Chondrocyte (in vitro differentiated cells): ENCODE results near the gene ODC1. TPM values are rescaled to one million over a fixed set of nuclear protein-coding genes. Genes with fewer than 3 reads are reported as not detected.

Experiments used
- DNase-seq: peaks from one replicate; pipeline ENCODE4 v3.0.0; 2021; ENCODE audit warnings: mixed read lengths, low spot score
- H3K27ac Mint-ChIP-seq: one replicate; pipeline ENCODE4 v1.8.0; 2021; ENCODE audit warnings: mild to moderate bottlenecking, moderate library complexity, mixed read lengths; ENCODE audit not compliant: unreplicated experiment
- H3K27me3 Mint-ChIP-seq: 2 replicates; pipeline ENCODE4 v1.8.0; 2021; ENCODE audit warnings: low read depth, mixed read lengths
- H3K36me3 Mint-ChIP-seq: 2 replicates; pipeline ENCODE4 v1.8.0; 2021; ENCODE audit warnings: low read depth, mixed read lengths
- H3K4me1 Mint-ChIP-seq: 2 replicates; pipeline ENCODE4 v1.8.0; 2021; ENCODE audit warnings: low read depth, mild to moderate bottlenecking, mixed read lengths
- H3K4me3 Mint-ChIP-seq: one replicate; pipeline ENCODE4 v1.8.0; 2021; ENCODE audit warnings: mild to moderate bottlenecking, moderate library complexity, mixed read lengths; ENCODE audit not compliant: unreplicated experiment
- H3K9me3 Mint-ChIP-seq: 2 replicates; pipeline ENCODE4 v1.8.0; 2021; ENCODE audit warnings: low read depth, mixed read lengths
- CTCF ChIP-seq: fragments of 200-600 bp; sonication (generic); IDR thresholded peaks from 2 replicates; pipeline ENCODE4 v1.5.0; 2021; ENCODE audit warnings: antibody characterized with exemption, mild to moderate bottlenecking, moderate library complexity
- total RNA-seq: library from RNA; stranded (reverse); gene quantifications from 3 replicates; pipeline ENCODE4 v1.2.1, GENCODE V29; 2021

ODC1 gene
- total RNA-seq, 1 donor from 2014 or later, result 65.3 TPM

- peaks cover 35% of the 10 kb centered on the region for H3K36me3 Mint-ChIP-seq
These were observed 8.2 kb downstream of the ODC1 start for GRCh38 chr2:10439971-10440370.

GRCh38 chr2:10439185-10439879, 8.8 kb downstream of the ODC1 start:
- H3K27me3 Mint-ChIP-seq, result no peaks in the 10 kb centered on the region
- H3K4me3 Mint-ChIP-seq, result no peak overlapping the region
- no peaks in the 10 kb centered on the region for H3K4me1 Mint-ChIP-seq
- H3K27ac Mint-ChIP-seq, result no peak overlapping the region
- DNase-seq, result no peak
- H3K9me3 Mint-ChIP-seq, result no peaks in the 10 kb centered on the region
- H3K36me3 Mint-ChIP-seq, result peaks cover 30% of the 10 kb centered on the region
- no peak for TF ChIP-seq CTCF

More at GRCh38 chr2:10439971-10440370, 8.2 kb downstream of the ODC1 start:
- Mint-ChIP-seq H3K9me3 (no peaks in the 10 kb centered on the region), H3K4me3 (no peak overlapping the region), H3K27ac (no peak overlapping the region), H3K4me1 (peaks cover 4% of the 10 kb centered on the region), H3K27me3 (no peaks in the 10 kb centered on the region)
- DNase-seq, result no peak
- no peak for TF ChIP-seq CTCF

DNA sequence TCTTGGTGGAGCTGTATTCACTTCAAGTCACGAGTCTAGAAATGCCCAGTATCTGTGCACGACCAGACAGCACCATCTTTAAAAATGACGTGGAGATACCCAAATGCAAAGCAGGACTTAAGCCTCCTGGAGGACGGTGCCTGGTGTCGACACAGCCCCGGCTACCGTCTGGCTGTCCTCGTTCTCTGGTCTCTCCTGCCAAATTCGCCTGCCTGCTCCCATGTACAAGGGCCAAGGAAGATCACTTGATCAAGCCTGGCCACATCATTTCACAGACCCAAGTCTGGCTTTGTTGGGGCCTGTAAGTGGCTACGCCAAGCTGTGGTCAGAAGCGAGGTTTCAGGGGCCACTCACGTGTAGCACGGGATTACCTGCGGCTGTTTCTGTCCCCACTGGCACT, 9.4 kb downstream of the ODC1 start:
- no peaks in the 10 kb centered on the region for H3K27me3 Mint-ChIP-seq
- H3K4me1 Mint-ChIP-seq, result no peaks in the 10 kb centered on the region
- no peak overlapping the region for H3K27ac Mint-ChIP-seq
- H3K36me3 Mint-ChIP-seq, result peaks cover 26% of the 10 kb centered on the region
- H3K4me3 Mint-ChIP-seq, result no peak overlapping the region
- TF ChIP-seq CTCF, result no peak
- DNase-seq, result no peak
- no peaks in the 10 kb centered on the region for H3K9me3 Mint-ChIP-seq

DNA sequence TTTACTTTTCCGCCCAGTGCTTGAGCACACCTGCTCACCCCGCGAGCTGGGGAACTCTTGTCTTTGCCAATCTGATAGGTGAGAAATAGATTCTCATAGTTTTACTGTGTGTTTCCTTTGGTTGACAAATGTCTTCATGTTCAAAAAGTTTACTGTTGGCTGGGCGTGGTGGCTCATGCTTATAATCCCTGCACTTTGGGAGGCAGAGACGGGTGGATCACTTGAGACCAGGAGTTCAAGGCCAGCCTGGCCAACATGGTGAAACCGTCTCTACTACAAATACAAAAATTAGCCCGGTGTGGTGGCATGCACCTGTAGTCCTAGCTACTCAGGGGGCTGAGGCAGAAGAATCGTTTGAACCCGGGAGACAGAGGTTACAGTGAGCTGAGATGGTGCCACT, 10.3 kb downstream of the ODC1 start:
- no peak for TF ChIP-seq CTCF
- no peak overlapping the region for H3K27ac Mint-ChIP-seq
- DNase-seq, result no peak
- no peak overlapping the region for H3K4me3 Mint-ChIP-seq
- H3K4me1 Mint-ChIP-seq, result no peaks in the 10 kb centered on the region
- H3K9me3 Mint-ChIP-seq, result no peaks in the 10 kb centered on the region
- H3K36me3 Mint-ChIP-seq, result peaks cover 17% of the 10 kb centered on the region
- H3K27me3 Mint-ChIP-seq, result no peaks in the 10 kb centered on the region

DNA sequence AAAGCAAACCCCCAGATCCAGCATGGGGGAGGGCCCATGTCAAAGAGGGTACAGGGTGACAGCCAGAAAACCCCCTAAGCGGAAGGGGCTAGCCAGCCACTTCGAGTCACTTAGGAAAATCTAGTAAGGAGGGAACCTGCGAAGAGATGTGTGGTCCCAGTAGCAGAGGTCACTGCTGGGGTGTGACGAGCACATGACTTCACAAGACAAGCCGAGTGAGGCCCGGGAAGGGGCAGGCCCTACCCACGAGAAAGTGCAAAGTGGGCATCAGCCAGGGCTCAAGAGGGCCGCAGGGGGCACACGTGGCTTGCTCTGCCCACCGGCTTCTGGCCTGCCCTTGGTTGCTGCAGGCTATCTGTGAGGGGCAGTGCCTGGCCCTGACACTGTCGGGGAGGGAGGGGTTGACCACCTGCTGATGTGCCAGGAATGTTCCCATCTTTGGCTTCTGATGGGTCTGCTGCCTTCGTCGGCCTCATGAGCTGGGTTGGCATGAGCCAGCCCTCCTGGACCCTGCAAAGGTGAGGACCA, 11.5 kb downstream of the ODC1 start:
- no peak overlapping the region for H3K27ac Mint-ChIP-seq
- TF ChIP-seq CTCF, result no peak
- H3K9me3 Mint-ChIP-seq, result no peaks in the 10 kb centered on the region

More for the DNA sequence above, 11.5 kb downstream of the ODC1 start:
- Mint-ChIP-seq H3K4me1 (no peaks in the 10 kb centered on the region), H3K4me3 (no peak overlapping the region), H3K27me3 (no peaks in the 10 kb centered on the region), H3K36me3 (peaks cover 11% of the 10 kb centered on the region)
- DNase-seq, result no peak
